OCI-LY3 (cell line): ENCODE measurements around the gene PXYLP1.

Source experiments
- CTCF ChIP-seq: fragments of 200-600, 300-600 bp; sonication (generic); IDR thresholded peaks from 2 replicates; pipeline ENCODE4 v1.5.1; 2014; ENCODE audit warnings: antibody characterized with exemption, low read length, low read depth
- EZH2phosphoT487 ChIP-seq: fragments of 200-600 bp; shearing (Covaris generic); IDR thresholded peaks from 2 replicates; pipeline ENCODE4 v1.6.1; 2018; ENCODE audit warnings: antibody characterized with exemption, mixed run types, low read depth

- TF ChIP-seq CTCF (no peak), EZH2phosphoT487 (no peak)
Observed at GRCh38 chr3:141258973-141259372, 27.3 kb downstream of the PXYLP1 start.
